ENCODE data around the gene XIRP1.

DNA sequence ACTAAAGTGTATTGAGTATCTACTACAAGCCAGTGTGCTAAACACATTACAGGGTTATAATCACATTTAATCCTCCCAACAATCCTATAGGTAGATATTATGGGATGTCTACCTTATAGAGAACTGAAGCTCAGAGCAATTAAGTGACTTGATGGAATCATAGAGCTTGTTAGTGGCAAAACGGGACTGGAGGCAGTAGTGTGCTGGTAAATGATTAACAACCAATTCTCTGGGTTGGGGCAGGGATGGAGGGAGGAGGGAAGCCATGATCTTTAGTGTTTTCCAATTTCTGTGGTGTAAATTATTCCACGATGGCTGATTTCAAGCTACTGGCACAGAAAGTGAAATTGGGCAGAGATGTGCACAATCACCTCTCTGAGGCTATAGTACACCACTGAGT, 20.5 kb downstream of the XIRP1 start:
- TF ChIP-seq, protein P1, sequence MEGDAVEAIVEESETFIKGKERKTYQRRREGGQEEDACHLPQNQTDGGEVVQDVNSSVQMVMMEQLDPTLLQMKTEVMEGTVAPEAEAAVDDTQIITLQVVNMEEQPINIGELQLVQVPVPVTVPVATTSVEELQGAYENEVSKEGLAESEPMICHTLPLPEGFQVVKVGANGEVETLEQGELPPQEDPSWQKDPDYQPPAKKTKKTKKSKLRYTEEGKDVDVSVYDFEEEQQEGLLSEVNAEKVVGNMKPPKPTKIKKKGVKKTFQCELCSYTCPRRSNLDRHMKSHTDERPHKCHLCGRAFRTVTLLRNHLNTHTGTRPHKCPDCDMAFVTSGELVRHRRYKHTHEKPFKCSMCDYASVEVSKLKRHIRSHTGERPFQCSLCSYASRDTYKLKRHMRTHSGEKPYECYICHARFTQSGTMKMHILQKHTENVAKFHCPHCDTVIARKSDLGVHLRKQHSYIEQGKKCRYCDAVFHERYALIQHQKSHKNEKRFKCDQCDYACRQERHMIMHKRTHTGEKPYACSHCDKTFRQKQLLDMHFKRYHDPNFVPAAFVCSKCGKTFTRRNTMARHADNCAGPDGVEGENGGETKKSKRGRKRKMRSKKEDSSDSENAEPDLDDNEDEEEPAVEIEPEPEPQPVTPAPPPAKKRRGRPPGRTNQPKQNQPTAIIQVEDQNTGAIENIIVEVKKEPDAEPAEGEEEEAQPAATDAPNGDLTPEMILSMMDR (conservative IDR thresholded peaks at IDR 0.05), result no peak
- TF ChIP-seq ZFX (IDR thresholded peaks at IDR 0.05), result no peak
